Measurements from ENCODE around the gene SARDH. TPM values are rescaled to one million over a fixed set of nuclear protein-coding genes. Genes with fewer than 3 reads are reported as not detected.

SARDH gene
- total RNA-seq, 2 donors from 2014 or later = 20.2 to 61.0 TPM

DNA sequence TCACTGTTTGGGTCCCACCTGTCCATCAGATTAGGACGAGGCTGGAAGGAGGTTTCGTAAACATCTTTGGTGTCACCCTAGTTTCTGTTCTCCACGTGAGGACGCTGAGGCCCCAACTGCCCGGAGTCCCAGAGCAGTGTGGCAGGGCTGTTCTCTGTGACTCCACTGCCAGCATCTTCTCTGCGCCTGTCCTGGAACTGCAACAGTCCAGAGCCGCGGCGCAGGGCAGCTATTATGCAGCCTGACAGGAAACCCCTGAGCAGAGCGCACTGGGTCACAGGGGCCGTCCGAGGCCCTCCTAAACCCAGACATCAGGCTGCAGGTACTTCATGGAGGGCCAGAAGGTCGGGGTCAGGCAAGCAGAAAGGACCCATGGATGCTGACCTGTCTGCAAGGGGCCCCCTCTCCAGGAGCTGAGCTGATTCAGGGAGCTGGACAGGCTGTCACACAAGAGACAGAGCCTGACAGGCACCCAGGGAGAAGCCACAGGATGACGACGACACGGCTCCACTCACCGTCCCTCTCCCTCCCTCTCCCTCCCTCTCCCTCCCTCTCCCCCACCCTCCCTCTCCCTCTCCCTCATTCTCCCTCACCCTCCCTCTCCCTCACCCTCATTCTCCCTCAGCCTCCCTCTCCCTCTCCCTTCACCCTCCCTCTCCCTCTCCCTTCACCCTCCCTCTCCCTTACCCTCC lies 70.2 kb downstream of the SARDH start:
- no peaks in the 10 kb centered on the region for H3K36me3 ChIP-seq (replicated peaks in 1 of 2; ENCODE audit: insufficient read depth in 1 of 2, low read depth in 2 of 2)
- no peaks in the 10 kb centered on the region for H3K4me1 ChIP-seq
- H3K4me3 ChIP-seq = no peak overlapping the region
- no peaks in the 10 kb centered on the region for H3K9me3 ChIP-seq
- no peak for ATAC-seq
- TF ChIP-seq POLR2A (IDR thresholded peaks at IDR 0.05) = no peak
- TF ChIP-seq, protein P1, sequence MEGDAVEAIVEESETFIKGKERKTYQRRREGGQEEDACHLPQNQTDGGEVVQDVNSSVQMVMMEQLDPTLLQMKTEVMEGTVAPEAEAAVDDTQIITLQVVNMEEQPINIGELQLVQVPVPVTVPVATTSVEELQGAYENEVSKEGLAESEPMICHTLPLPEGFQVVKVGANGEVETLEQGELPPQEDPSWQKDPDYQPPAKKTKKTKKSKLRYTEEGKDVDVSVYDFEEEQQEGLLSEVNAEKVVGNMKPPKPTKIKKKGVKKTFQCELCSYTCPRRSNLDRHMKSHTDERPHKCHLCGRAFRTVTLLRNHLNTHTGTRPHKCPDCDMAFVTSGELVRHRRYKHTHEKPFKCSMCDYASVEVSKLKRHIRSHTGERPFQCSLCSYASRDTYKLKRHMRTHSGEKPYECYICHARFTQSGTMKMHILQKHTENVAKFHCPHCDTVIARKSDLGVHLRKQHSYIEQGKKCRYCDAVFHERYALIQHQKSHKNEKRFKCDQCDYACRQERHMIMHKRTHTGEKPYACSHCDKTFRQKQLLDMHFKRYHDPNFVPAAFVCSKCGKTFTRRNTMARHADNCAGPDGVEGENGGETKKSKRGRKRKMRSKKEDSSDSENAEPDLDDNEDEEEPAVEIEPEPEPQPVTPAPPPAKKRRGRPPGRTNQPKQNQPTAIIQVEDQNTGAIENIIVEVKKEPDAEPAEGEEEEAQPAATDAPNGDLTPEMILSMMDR (IDR thresholded peaks at IDR 0.05) = no peak
- intact Hi-C loops (cut with DNase I) = no loop called here
- H3K27me3 ChIP-seq = no peaks in the 10 kb centered on the region
- no peak for DNase-seq
- no peak overlapping the region for H3K27ac ChIP-seq
- 70 to 73% methylated on average over 6 to 16 of the region's 17 CpGs for WGBS, 2 donors

DNA sequence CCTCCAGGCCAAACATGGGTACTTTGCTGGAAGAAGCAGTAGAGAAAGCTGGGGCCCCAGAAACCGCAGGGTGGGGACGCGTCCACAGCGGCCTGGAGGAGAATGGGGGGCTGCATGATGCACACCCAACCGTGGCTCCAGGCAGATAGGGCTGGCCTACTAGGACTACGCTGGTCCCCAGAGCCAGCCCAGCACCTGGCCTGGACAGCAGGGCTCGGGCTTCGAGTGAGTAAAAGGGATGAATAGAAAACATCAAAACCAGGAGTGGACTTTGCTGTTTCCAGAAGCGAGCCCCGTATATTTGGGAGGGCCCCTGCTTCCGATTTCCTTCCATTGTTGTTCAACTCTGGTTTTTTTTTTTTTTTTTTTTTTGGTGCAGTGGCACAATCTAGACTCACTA lies 71.3 kb downstream of the SARDH start:
- H3K27me3 ChIP-seq = no peaks in the 10 kb centered on the region
- intact Hi-C loops (cut with DNase I) = no loop called here
- no peak overlapping the region for H3K27ac ChIP-seq
- H3K4me1 ChIP-seq = no peaks in the 10 kb centered on the region
- WGBS, 2 donors = 82% methylated on average over 11 of the region's 11 CpGs
- ATAC-seq (no peak), DNase-seq (no peak)
- TF ChIP-seq POLR2A (IDR thresholded peaks at IDR 0.05) = no peak
- TF ChIP-seq, protein P1 (IDR thresholded peaks at IDR 0.05) = no peak
- no peaks in the 10 kb centered on the region for H3K36me3 ChIP-seq (replicated peaks in 1 of 2; ENCODE audit: insufficient read depth in 1 of 2, low read depth in 2 of 2)
- no peak overlapping the region for H3K4me3 ChIP-seq
- H3K9me3 ChIP-seq = no peaks in the 10 kb centered on the region

DNA sequence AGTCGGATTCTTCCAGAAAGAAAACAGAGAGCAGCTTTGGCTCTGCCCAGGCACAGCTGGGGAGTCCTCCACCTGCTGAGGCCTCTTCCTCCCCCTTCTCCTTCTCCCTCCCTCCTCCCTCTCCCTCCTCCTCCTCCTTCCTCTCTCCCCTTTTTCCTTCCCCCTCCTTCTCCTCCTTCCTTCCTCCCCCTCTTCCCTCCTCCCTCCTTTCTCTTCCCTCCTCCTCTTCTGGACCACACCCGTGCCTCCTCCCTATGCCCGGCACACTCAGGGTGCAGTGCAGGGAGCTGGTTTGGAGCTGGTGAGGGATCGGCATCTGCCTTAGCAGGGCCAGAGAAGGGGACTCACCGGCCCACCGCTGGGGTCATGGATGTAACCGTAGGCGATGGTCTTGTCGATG lies 71.8 kb downstream of the SARDH start:
- no peaks in the 10 kb centered on the region for H3K27me3 ChIP-seq
- TF ChIP-seq POLR2A (IDR thresholded peaks at IDR 0.05) = no peak
- TF ChIP-seq, protein P1 (IDR thresholded peaks at IDR 0.05) = no peak
- H3K27ac ChIP-seq = no peak overlapping the region
- no peaks in the 10 kb centered on the region for H3K4me1 ChIP-seq
- intact Hi-C loops (cut with DNase I) = no loop called here
- H3K4me3 ChIP-seq = no peak overlapping the region
- DNase-seq (no peak), ATAC-seq (no peak)
- 76 to 84% methylated on average over 6 to 9 of the region's 9 CpGs for WGBS, 2 donors
- no peaks in the 10 kb centered on the region for H3K36me3 ChIP-seq (replicated peaks in 1 of 2; ENCODE audit: insufficient read depth in 1 of 2, low read depth in 2 of 2)
- H3K9me3 ChIP-seq = no peaks in the 10 kb centered on the region

DNA sequence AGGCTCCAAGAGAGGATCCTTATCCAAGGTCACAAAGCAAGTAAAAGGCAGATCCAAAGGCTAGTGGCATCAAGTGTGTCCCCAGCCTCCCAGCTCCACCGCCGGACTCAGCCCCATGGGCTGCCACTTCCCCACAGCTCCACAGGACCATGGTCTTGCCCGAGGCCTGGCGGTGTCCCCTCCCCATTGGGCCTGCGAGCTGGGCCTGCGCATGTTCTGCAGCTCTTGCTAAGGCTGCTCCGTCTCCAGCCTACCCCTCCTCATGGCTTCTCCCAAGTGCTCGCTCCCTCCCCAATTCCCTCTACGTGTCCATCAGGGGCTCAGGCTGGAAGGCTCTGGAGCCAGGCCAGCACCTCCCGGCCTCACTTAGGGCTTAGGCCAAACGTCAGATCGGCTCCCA lies 72.6 kb downstream of the SARDH start:
- ATAC-seq (no peak), DNase-seq (no peak)
- Histone ChIP-seq H3K9me3 (no peaks in the 10 kb centered on the region), H3K27ac (no peak overlapping the region), H3K4me1 (no peaks in the 10 kb centered on the region), H3K4me3 (no peak overlapping the region), H3K36me3 (replicated peaks in 1 of 2; ENCODE audit: insufficient read depth in 1 of 2, low read depth in 2 of 2) (no peaks in the 10 kb centered on the region), H3K27me3 (no peaks in the 10 kb centered on the region)
- no peak for TF ChIP-seq POLR2A (IDR thresholded peaks at IDR 0.05)
- TF ChIP-seq, protein P1 (IDR thresholded peaks at IDR 0.05) = no peak
- intact Hi-C loops (cut with DNase I) = no loop called here
- 83 to 87% methylated on average over 11 to 12 of the region's 12 CpGs for WGBS, 2 donors

DNA sequence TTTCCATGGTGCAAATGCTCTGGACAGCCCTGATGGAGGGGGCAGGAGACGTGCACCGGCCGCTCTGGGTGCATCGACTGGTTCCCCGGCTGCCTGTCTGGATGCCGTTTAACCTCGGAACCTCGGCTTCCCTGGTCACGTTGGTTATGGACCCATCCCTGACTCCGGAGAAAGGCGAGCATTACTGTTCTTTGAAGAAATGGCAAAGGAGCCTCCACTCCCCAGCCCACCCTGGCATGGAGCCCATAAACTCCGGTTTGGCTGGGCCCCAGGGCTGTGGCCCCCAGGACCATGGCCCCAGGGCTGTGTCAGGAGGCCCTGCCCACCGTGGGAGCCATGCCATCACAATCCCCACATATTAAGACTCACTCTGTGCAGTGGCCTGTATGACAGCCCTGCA lies 73.1 kb downstream of the SARDH start:
- H3K4me1 ChIP-seq = no peaks in the 10 kb centered on the region
- H3K27me3 ChIP-seq = no peaks in the 10 kb centered on the region
- H3K9me3 ChIP-seq = no peaks in the 10 kb centered on the region
- intact Hi-C loops (cut with DNase I) = no loop called here
- no peaks in the 10 kb centered on the region for H3K36me3 ChIP-seq (replicated peaks in 1 of 2; ENCODE audit: insufficient read depth in 1 of 2, low read depth in 2 of 2)
- no peak overlapping the region for H3K4me3 ChIP-seq
- DNase-seq (no peak), ATAC-seq (no peak)
- TF ChIP-seq, protein P1 (IDR thresholded peaks at IDR 0.05) = no peak
- no peak overlapping the region for H3K27ac ChIP-seq
- WGBS, 2 donors = 92 to 96% methylated on average over 11 to 13 of the region's 13 CpGs
